GM12891 (cell line): Measurements from ENCODE around the gene ATP8A2.

ENCODE experiments used
- PAX5 ChIP-seq: IDR thresholded peaks from 2 replicates; pipeline ENCODE4 v1.6.1; 2011; ENCODE audit warnings: low read length, moderate library complexity, mild to moderate bottlenecking; ENCODE audit not compliant: insufficient read depth, severe bottlenecking
- POLR2A ChIP-seq: IDR thresholded peaks from 2 replicates; pipeline ENCODE4 v1.6.1; 2011; ENCODE audit warnings: low read depth, low read length, control low read depth
- POLR2AphosphoS5 ChIP-seq: IDR thresholded peaks from 2 replicates; pipeline ENCODE4 v1.6.1; 2011; ENCODE audit warnings: low read depth, low read length, control low read depth
- SPI1 ChIP-seq: IDR thresholded peaks from 2 replicates; pipeline ENCODE4 v1.6.1; 2011; ENCODE audit warnings: low read depth, low read length, control low read depth
- TAF1 ChIP-seq: IDR thresholded peaks from 2 replicates; pipeline ENCODE4 v1.6.1; 2011; ENCODE audit warnings: low read depth, low read length, control low read depth

DNA sequence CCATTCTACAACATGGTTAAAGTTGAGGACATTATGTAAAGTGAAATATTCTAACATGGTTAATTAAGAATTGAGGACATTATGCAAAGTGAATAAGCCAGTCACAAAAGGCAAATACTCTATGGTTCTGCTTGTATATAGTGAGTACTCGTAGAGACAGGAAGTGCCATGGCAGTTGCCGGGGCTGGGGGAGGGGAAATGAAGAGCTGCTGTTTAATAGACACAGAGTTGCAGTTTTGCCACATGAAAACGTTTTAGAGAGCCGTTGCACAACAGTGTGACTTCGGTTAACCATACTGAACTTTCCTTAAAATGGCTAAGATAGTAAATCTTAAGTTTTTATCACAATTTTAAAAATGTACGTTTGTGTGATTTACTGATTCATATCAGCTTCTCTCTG is 503.1 kb downstream of the ATP8A2 start:
- TF ChIP-seq POLR2AphosphoS5 (no peak), SPI1 (no peak), POLR2A (no peak), TAF1 (no peak), PAX5 (no peak)
